Right lobe of liver (tissue), 6 donors: ENCODE data around the gene DCAF5. TPM values are rescaled to one million over a fixed set of nuclear protein-coding genes. Genes with fewer than 3 reads are reported as not detected.
A peak's percentile ranks its signal among the peaks of the same experiment; 100 is the strongest.

Source experiments
- ATAC-seq, 4 donors: fragments of 200-7000 bp; cut with Tn5 transposase; one replicate each; pipeline ENCODE4 v1.9.1; 2020; ENCODE audit warnings: mild to moderate bottlenecking in 4 of 4, moderate library complexity in 4 of 4
- DNase-seq, 3 donors: peaks; one replicate each; pipeline ENCODE4 v3.0.0-alpha.2; 2020
- H3K27ac ChIP-seq, 3 donors: fragments of 200-600 bp; one replicate each; pipeline ENCODE4 v1.8.0; 2022
- H3K27me3 ChIP-seq, 2 donors: fragments of 200-600 bp; one replicate each; pipeline ENCODE4 v1.8.0; 2022
- H3K36me3 ChIP-seq, 4 donors: fragments of 200-600 bp; sonication (generic) in 1 of 4; one replicate each; pipeline versions ENCODE4 v1.5.1 to v1.8.0; 2017 to 2022; ENCODE audit warnings: control low read depth in 1 of 4
- H3K4me1 ChIP-seq, 4 donors: fragments of 200-600 bp; sonication (generic) in 1 of 4; one replicate each; pipeline versions ENCODE4 v1.5.1 to v1.8.0; 2017 to 2022; ENCODE audit warnings: control low read depth in 1 of 4
- H3K4me3 ChIP-seq, 3 donors: fragments of 200-600 bp; one replicate each; pipeline ENCODE4 v1.8.0; 2022
- H3K9me3 ChIP-seq, 4 donors: fragments of 200-600 bp; sonication (generic) in 1 of 4; one replicate each; pipeline versions ENCODE4 v1.5.1 to v1.8.0; 2017 to 2022; ENCODE audit warnings: control low read depth in 1 of 4
- POLR2A ChIP-seq: fragments of 450-650 bp; IDR thresholded peaks from one replicate; pipeline ENCODE4 v1.6.1; 2017; ENCODE audit warnings: antibody characterized with exemption, mild to moderate bottlenecking
- WGBS: methylation state at CpG from one replicate; pipeline ENCODE4 v1.1.6; 2018; ENCODE audit warnings: low coverage, low lambda C conversion rate; ENCODE audit not compliant: insufficient coverage; ENCODE audit errors: missing lambda C conversion rate; 5-methylcytosine and 5-hydroxymethylcytosine counted together
- intact Hi-C, 2 donors: fragments of 100-400 bp; cut with DNase I; formaldehyde crosslinking; loops; one replicate each; pipeline versions ENCODE4 v1.11.2 to v1.14.1; 2022
- total RNA-seq, 6 experiments: library from RNA; depleted of rRNA in 2 of 6; stranded (reverse); fragments of >200 nt in 2 of 6; fragmentation: NEBNext Ultra II Directional in 3 of 6; extraction: Animal tissue kit (Norgen Biotek cat#: 25700) in 3 of 6; gene quantifications; one replicate each; pipeline versions ENCODE4 v1.1.0 to v1.2.4, GENCODE V29; 2016 to 2023
- TF ChIP-seq, protein P1 (sequence below), 4 donors: fragments of 200-600 bp in 3 of 4; fragments of 450-650 bp in 1 of 4; IDR thresholded peaks; one replicate each; pipeline versions ENCODE4 v1.5.1 to v1.8.0; 2016 to 2022; ENCODE audit warnings: antibody characterized with exemption in 4 of 4, mild to moderate bottlenecking in 2 of 4
- donor health status: DM: no; HTN: yes; CAD: no.
- donor health status: DM: no; HTN: no; CAD: no.
- donor health status: DM: no; HTN: no; CAD: no.
- donor health status: DM: no; HTN: yes; CAD: no.
- donor health status: DM: no; HTN: yes; CAD: no.

DCAF5 gene
- total RNA-seq, 6 experiments from 2014 or later, result 21.8 to 31.4 (median 28.0) TPM

GRCh38 chr14:69086537-69086936, 66.4 kb downstream of the DCAF5 start:
- ATAC-seq (no peak), DNase-seq (no peak)
- H3K9me3 ChIP-seq, result no peaks in the 10 kb centered on the region
- peak overlapping the region in 1 of 3 donors; percentile 2 for H3K27ac ChIP-seq
- intact Hi-C loops, result no loop called here
- H3K4me3 ChIP-seq, result no peak overlapping the region
- TF ChIP-seq, protein P1, sequence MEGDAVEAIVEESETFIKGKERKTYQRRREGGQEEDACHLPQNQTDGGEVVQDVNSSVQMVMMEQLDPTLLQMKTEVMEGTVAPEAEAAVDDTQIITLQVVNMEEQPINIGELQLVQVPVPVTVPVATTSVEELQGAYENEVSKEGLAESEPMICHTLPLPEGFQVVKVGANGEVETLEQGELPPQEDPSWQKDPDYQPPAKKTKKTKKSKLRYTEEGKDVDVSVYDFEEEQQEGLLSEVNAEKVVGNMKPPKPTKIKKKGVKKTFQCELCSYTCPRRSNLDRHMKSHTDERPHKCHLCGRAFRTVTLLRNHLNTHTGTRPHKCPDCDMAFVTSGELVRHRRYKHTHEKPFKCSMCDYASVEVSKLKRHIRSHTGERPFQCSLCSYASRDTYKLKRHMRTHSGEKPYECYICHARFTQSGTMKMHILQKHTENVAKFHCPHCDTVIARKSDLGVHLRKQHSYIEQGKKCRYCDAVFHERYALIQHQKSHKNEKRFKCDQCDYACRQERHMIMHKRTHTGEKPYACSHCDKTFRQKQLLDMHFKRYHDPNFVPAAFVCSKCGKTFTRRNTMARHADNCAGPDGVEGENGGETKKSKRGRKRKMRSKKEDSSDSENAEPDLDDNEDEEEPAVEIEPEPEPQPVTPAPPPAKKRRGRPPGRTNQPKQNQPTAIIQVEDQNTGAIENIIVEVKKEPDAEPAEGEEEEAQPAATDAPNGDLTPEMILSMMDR (IDR thresholded peaks at IDR 0.05), result no peak
- no peak for TF ChIP-seq POLR2A
- no peaks in the 10 kb centered on the region for H3K27me3 ChIP-seq
- WGBS, result 97% methylated on average over 3 of the region's 3 CpGs
- H3K36me3 ChIP-seq, result peaks cover 0 to 39% (median 6%) of the 10 kb centered on the region in 4 donors
- peaks cover 0 to 21% (median 4%) of the 10 kb centered on the region in 4 donors for H3K4me1 ChIP-seq

GRCh38 chr14:69084023-69084422, 68.9 kb downstream of the DCAF5 start:
- Histone ChIP-seq H3K27me3 (no peaks in the 10 kb centered on the region), H3K27ac (no peak overlapping the region), H3K9me3 (no peaks in the 10 kb centered on the region), H3K4me3 (no peak overlapping the region), H3K4me1 (peaks cover 0 to 28% (median 9%) of the 10 kb centered on the region in 4 donors), H3K36me3 (peaks cover 0 to 20% (median 0%) of the 10 kb centered on the region in 4 donors)
- DNase-seq, result no peak
- intact Hi-C loops, result no loop called here
- WGBS, result 94% methylated on average over 3 of the region's 4 CpGs
- ATAC-seq, result no peak
- TF ChIP-seq POLR2A, result no peak
- TF ChIP-seq, protein P1 (IDR thresholded peaks at IDR 0.05), result no peak

GRCh38 chr14:69083181-69083580, 69.7 kb downstream of the DCAF5 start:
- H3K4me1 ChIP-seq, result peaks cover 0 to 28% (median 9%) of the 10 kb centered on the region in 4 donors
- H3K9me3 ChIP-seq, result no peaks in the 10 kb centered on the region
- 85% methylated on average over 6 of the region's 6 CpGs for WGBS
- no peak overlapping the region for H3K27ac ChIP-seq
- no peak for TF ChIP-seq POLR2A
- TF ChIP-seq, protein P1 (IDR thresholded peaks at IDR 0.05), result no peak
- peaks cover 0 to 12% (median 0%) of the 10 kb centered on the region in 4 donors for H3K36me3 ChIP-seq
- H3K27me3 ChIP-seq, result no peaks in the 10 kb centered on the region
- no peak for ATAC-seq
- intact Hi-C loops, result no loop called here
- H3K4me3 ChIP-seq, result no peak overlapping the region
- DNase-seq, result no peak

GRCh38 chr14:69081271-69081670, 71.6 kb downstream of the DCAF5 start:
- Histone ChIP-seq H3K36me3 (peaks cover 0 to 15% (median 0%) of the 10 kb centered on the region in 4 donors), H3K9me3 (no peaks in the 10 kb centered on the region), H3K27me3 (no peaks in the 10 kb centered on the region), H3K4me3 (no peak overlapping the region), H3K4me1 (peaks cover 0 to 13% (median 9%) of the 10 kb centered on the region in 4 donors), H3K27ac (peak overlapping the region in 2 of 3 donors; percentile 25 to 68)
- peak; percentile 76 to 87 (median 85) for ATAC-seq
- intact Hi-C loops, result no loop called here
- WGBS, result 41% methylated on average over 2 of the region's 2 CpGs
- no peak for DNase-seq
- TF ChIP-seq, protein P1 (IDR thresholded peaks at IDR 0.05), result no peak
- no peak for TF ChIP-seq POLR2A
